ENCODE measurements around the gene UTP25.
"Not testable (repeated sequence)": the region's sequence is repeated elsewhere in the genome, so short reads cannot be mapped to it uniquely, and the experiment has no call there.

The UTP25 gene

GRCh38 chr1:209827384-209828262 lies at the start of gene UTP25:
UTP25 (plus strand) TSS chr1:209827972; CDS start chr1:209828064, 92 bp downstream.
- peak; percentile 92 for DNase-seq (ENCODE audit: low spot score)
- peak within 1 kb of the TSS; percentile 94 for H3K4me3 Mint-ChIP-seq
- H3K36me3 Mint-ChIP-seq (ENCODE audit: low read depth) = peaks cover 27% of the 10 kb centered on the region
- H3K4me1 Mint-ChIP-seq (ENCODE audit: low read depth) = peaks cover 29% of the 10 kb centered on the region
- peak within 1 kb of the TSS; percentile 94 for H3K27ac Mint-ChIP-seq
- peaks cover 4% of the 10 kb centered on the region for H3K27me3 Mint-ChIP-seq (ENCODE audit: low read depth)
- H3K9me3 Mint-ChIP-seq = no peaks in the 10 kb centered on the region

- peaks cover 49% of the 10 kb centered on the region for H3K4me1 Mint-ChIP-seq (ENCODE audit: low read depth)
These were observed 49.7 kb upstream of the UTP25 start for GRCh38 chr1:209778102-209778501.

GRCh38 chr1:209780268-209780667 lies 47.5 kb upstream of the UTP25 start:
- peaks cover 49% of the 10 kb centered on the region for H3K4me1 Mint-ChIP-seq (ENCODE audit: low read depth)
- no peaks in the 10 kb centered on the region for H3K27me3 Mint-ChIP-seq (ENCODE audit: low read depth)
- no peak for DNase-seq (ENCODE audit: low spot score)
- H3K9me3 Mint-ChIP-seq = no peaks in the 10 kb centered on the region
- peaks cover 67% of the 10 kb centered on the region for H3K36me3 Mint-ChIP-seq (ENCODE audit: low read depth)
- no peak overlapping the region for H3K4me3 Mint-ChIP-seq
- peak overlapping the region; percentile 58 for H3K27ac Mint-ChIP-seq

More at GRCh38 chr1:209778102-209778501, 49.7 kb upstream of the UTP25 start:
- no peak for DNase-seq (ENCODE audit: low spot score)
- Mint-ChIP-seq H3K27ac (peak overlapping the region; percentile 28), H3K4me3 (no peak overlapping the region), H3K9me3 (no peaks in the 10 kb centered on the region), H3K36me3 (ENCODE audit: low read depth) (peaks cover 73% of the 10 kb centered on the region), H3K27me3 (ENCODE audit: low read depth) (no peaks in the 10 kb centered on the region)

- Mint-ChIP-seq H3K4me3 (peak overlapping the region; percentile 93), H3K9me3 (no peaks in the 10 kb centered on the region), H3K4me1 (ENCODE audit: low read depth) (peaks cover 51% of the 10 kb centered on the region), H3K27me3 (ENCODE audit: low read depth) (no peaks in the 10 kb centered on the region), H3K27ac (peak overlapping the region; percentile 93), H3K36me3 (ENCODE audit: low read depth) (peaks cover 41% of the 10 kb centered on the region)
- no peak for DNase-seq (ENCODE audit: low spot score)
These were observed 44.4 kb upstream of the UTP25 start for GRCh38 chr1:209783386-209783785.

GRCh38 chr1:209784265-209785169 lies 43.3 kb upstream of the UTP25 start, which contains the start of gene C1orf74:
C1orf74 (minus strand) TSS chr1:209784559; CDS start chr1:209783634, 925 bp downstream.
- Mint-ChIP-seq H3K9me3 (no peaks in the 10 kb centered on the region), H3K4me1 (ENCODE audit: low read depth) (peaks cover 51% of the 10 kb centered on the region), H3K36me3 (ENCODE audit: low read depth) (peaks cover 31% of the 10 kb centered on the region), H3K27me3 (ENCODE audit: low read depth) (no peaks in the 10 kb centered on the region), H3K4me3 (peak within 1 kb of the TSS; percentile 93), H3K27ac (peak within 1 kb of the TSS; percentile 93)
- peak; percentile 100 for DNase-seq (ENCODE audit: low spot score)

- no peaks in the 10 kb centered on the region for H3K27me3 Mint-ChIP-seq (ENCODE audit: low read depth)
- H3K27ac Mint-ChIP-seq = peak overlapping the region; percentile 26
- H3K36me3 Mint-ChIP-seq (ENCODE audit: low read depth) = peaks cover 22% of the 10 kb centered on the region
- peaks cover 51% of the 10 kb centered on the region for H3K4me1 Mint-ChIP-seq (ENCODE audit: low read depth)
- no peak overlapping the region for H3K4me3 Mint-ChIP-seq
- DNase-seq (ENCODE audit: low spot score) = no peak
- H3K9me3 Mint-ChIP-seq = no peaks in the 10 kb centered on the region
These were observed 42.2 kb upstream of the UTP25 start for GRCh38 chr1:209785592-209785991.

GRCh38 chr1:209786146-209786545 lies 41.6 kb upstream of the UTP25 start:
- Mint-ChIP-seq H3K27me3 (ENCODE audit: low read depth) (no peaks in the 10 kb centered on the region), H3K4me1 (ENCODE audit: low read depth) (peaks cover 53% of the 10 kb centered on the region), H3K9me3 (no peaks in the 10 kb centered on the region), H3K27ac (no peak overlapping the region), H3K4me3 (no peak overlapping the region), H3K36me3 (ENCODE audit: low read depth) (peaks cover 21% of the 10 kb centered on the region)
- no peak for DNase-seq (ENCODE audit: low spot score)

GRCh38 chr1:209787551-209787950 lies 40.2 kb upstream of the UTP25 start:
- Mint-ChIP-seq H3K36me3 (ENCODE audit: low read depth) (peaks cover 10% of the 10 kb centered on the region), H3K9me3 (no peaks in the 10 kb centered on the region), H3K4me1 (ENCODE audit: low read depth) (peaks cover 59% of the 10 kb centered on the region), H3K27me3 (ENCODE audit: low read depth) (no peaks in the 10 kb centered on the region), H3K27ac (no peak overlapping the region), H3K4me3 (no peak overlapping the region)
- DNase-seq (ENCODE audit: low spot score) = no peak

- H3K27ac Mint-ChIP-seq = peak overlapping the region; percentile 50
- peak overlapping the region; percentile 37 for H3K4me3 Mint-ChIP-seq
- peaks cover 3% of the 10 kb centered on the region for H3K36me3 Mint-ChIP-seq (ENCODE audit: low read depth)
- DNase-seq (ENCODE audit: low spot score) = no peak
- peaks cover 6% of the 10 kb centered on the region for H3K9me3 Mint-ChIP-seq
- peaks cover 48% of the 10 kb centered on the region for H3K4me1 Mint-ChIP-seq (ENCODE audit: low read depth)
- H3K27me3 Mint-ChIP-seq (ENCODE audit: low read depth) = peaks cover 7% of the 10 kb centered on the region
These were observed 38.5 kb upstream of the UTP25 start for GRCh38 chr1:209789245-209789644.

- Mint-ChIP-seq H3K27me3 (ENCODE audit: low read depth) (peaks cover 10% of the 10 kb centered on the region), H3K4me1 (ENCODE audit: low read depth) (peaks cover 40% of the 10 kb centered on the region), H3K9me3 (peaks cover 6% of the 10 kb centered on the region), H3K36me3 (ENCODE audit: low read depth) (no peaks in the 10 kb centered on the region), H3K27ac (no peak overlapping the region), H3K4me3 (no peak overlapping the region)
- no peak for DNase-seq (ENCODE audit: low spot score)
These were observed 37.2 kb upstream of the UTP25 start for GRCh38 chr1:209790286-209791193.

- H3K9me3 Mint-ChIP-seq = peaks cover 6% of the 10 kb centered on the region
- DNase-seq (ENCODE audit: low spot score) = no peak
- no peak overlapping the region for H3K4me3 Mint-ChIP-seq
- peaks cover 31% of the 10 kb centered on the region for H3K4me1 Mint-ChIP-seq (ENCODE audit: low read depth)
- no peak overlapping the region for H3K27ac Mint-ChIP-seq
- peaks cover 10% of the 10 kb centered on the region for H3K27me3 Mint-ChIP-seq (ENCODE audit: low read depth)
- no peaks in the 10 kb centered on the region for H3K36me3 Mint-ChIP-seq (ENCODE audit: low read depth)
These were observed 35.9 kb upstream of the UTP25 start for GRCh38 chr1:209791920-209792319.

- DNase-seq (ENCODE audit: low spot score); H3K27ac Mint-ChIP-seq; H3K9me3 Mint-ChIP-seq; H3K4me3 Mint-ChIP-seq; H3K36me3 Mint-ChIP-seq (ENCODE audit: low read depth): not testable (repeated sequence)
- Mint-ChIP-seq H3K4me1 (ENCODE audit: low read depth) (peaks cover 22% of the 10 kb centered on the region), H3K27me3 (ENCODE audit: low read depth) (peaks cover 10% of the 10 kb centered on the region)
These were observed 34.1 kb upstream of the UTP25 start for GRCh38 chr1:209793711-209794110.

- DNase-seq (ENCODE audit: low spot score) = no peak
- H3K36me3 Mint-ChIP-seq (ENCODE audit: low read depth) = no peaks in the 10 kb centered on the region
- peaks cover 6% of the 10 kb centered on the region for H3K9me3 Mint-ChIP-seq
- H3K4me3 Mint-ChIP-seq = no peak overlapping the region
- no peaks in the 10 kb centered on the region for H3K4me1 Mint-ChIP-seq (ENCODE audit: low read depth)
- H3K27ac Mint-ChIP-seq = no peak overlapping the region
- peaks cover 20% of the 10 kb centered on the region for H3K27me3 Mint-ChIP-seq (ENCODE audit: low read depth)
These were observed 29.7 kb upstream of the UTP25 start for GRCh38 chr1:209797978-209798639.

Measured in T-helper 2 cell treated with Interferon-gamma antibody and Interleukin-4, amounts not matched to agents 5 μg/mL and 100 μg/mL, for 36 hours (primary cell).